ENCODE data around the gene ZFPM1. TPM values are rescaled to one million over a fixed set of nuclear protein-coding genes. Genes with fewer than 3 reads are reported as not detected.
A peak's percentile ranks its signal among the peaks of the same experiment; 100 is the strongest.

ZFPM1 gene
- total and polyA plus RNA-seq, 2 of the 8 experiments (the other 6 are each of a cell fraction or from before 2014, with no cell fraction given), result 0.74 to 4.8 TPM

GRCh38 chr16:88452482-88453216, 431 bp upstream of the ZFPM1 start (continued):
- peak; percentile 99 for TF ChIP-seq MAX (IDR thresholded peaks at IDR 0.05)
- peak; percentile 65 for TF ChIP-seq RNF2 (IDR thresholded peaks at IDR 0.05; ENCODE audit: borderline replicate concordance, low read depth, low read length, missing control alignments, poor library complexity, severe bottlenecking)
- TF ChIP-seq USF2 (IDR thresholded peaks at IDR 0.05; ENCODE audit: low read length), result 0 out of 2 replicates have a peak, but pooled peaks have one; percentile 48
- 0 out of 4 replicates have a peak, but pooled peaks of 1 of the 2 experiments have one; percentile 34 for TF ChIP-seq HDAC2 (IDR thresholded peaks at IDR 0.05; ENCODE audit: borderline replicate concordance in 1 of 2, low read depth in 2 of 2, low read length in 2 of 2)
- peak; percentile 6; the same call in 1 of the 2 replicates for TF ChIP-seq SP1 (IDR thresholded peaks at IDR 0.05; ENCODE audit: low read depth, low read length)
- peak in 1 of 2 experiments; percentile 78; a peak in 1 of 4 replicates for TF ChIP-seq SIN3A (conservative IDR thresholded peaks at IDR 0.05 in 1 of 2, IDR thresholded peaks at IDR 0.05 in 1 of 2; ENCODE audit: low read depth in 1 of 2, low read length in 2 of 2)
